Measurements from ENCODE around the gene USE1.

Gene USE1

DNA sequence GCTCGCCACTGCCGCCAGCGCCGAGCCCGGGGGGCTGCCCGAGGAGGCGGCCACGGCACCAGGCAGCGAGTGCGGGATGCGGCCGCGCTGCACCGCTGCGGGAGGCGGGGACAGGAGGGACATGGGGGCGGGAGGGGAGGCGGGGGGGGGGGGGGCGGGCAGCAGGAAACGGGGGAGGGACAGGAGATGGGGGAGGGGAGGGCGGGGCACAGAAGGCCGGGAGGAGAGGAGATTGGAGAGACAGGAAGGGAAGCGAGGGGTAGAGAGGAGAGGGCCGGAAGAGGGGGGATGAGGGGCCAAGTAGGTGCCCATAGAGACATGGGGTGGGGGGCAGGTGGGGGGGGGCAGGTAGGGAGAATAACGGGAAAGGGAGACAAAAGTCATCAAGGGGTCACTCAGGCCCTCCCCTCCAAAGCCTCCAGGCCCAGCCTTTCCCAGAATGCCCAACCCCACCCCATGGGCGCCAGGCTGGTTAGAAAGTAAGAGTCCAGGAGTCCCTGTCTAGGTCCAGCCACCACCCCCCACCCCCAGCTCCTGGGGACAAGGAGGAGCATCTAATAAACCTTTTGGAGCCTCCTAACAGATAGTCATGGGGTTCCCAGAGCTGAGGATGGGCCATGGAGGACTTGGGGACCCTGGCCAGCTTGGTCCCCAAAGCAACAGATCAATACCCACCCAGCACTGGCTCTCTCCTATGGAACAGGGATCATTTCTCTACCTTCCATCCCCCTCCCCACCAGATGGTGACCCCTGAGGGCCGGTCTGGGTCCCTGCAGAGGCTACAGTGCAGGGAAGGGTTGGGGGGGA, 21.0 kb downstream of the USE1 start:
- H3K4me3 ChIP-seq (ENCODE audit: low read length, poor library complexity, severe bottlenecking): peak overlapping the region; percentile 79
- H3F3A ChIP-seq (ENCODE audit: low read depth): no peaks in the 10 kb centered on the region
- H3K36me3 ChIP-seq (ENCODE audit: insufficient read depth, low read length): peaks cover 11% of the 10 kb centered on the region; the same call in 1 of the 2 replicates
- H3K4me2 ChIP-seq (ENCODE audit: low read depth, low read length, poor library complexity, severe bottlenecking): peak overlapping the region; percentile 89
- peaks cover 39% of the 10 kb centered on the region for H3K79me2 ChIP-seq (ENCODE audit: insufficient read depth, low read length)
- no peaks in the 10 kb centered on the region for H3K9me3 ChIP-seq (ENCODE audit: insufficient read depth, low read depth, low read length)
- peak overlapping the region; percentile 80 for H3K9ac ChIP-seq (ENCODE audit: low read depth, low read length, poor library complexity, severe bottlenecking)
- H3K4me1 ChIP-seq (ENCODE audit: insufficient read depth, low read length, poor library complexity, severe bottlenecking): peaks cover 23% of the 10 kb centered on the region
- TF ChIP-seq EZH2phosphoT487 (IDR thresholded peaks at IDR 0.05; ENCODE audit: borderline replicate concordance): no peak
- no peaks in the 10 kb centered on the region for H3K9me2 ChIP-seq (replicated peaks; ENCODE audit: low read depth, low read length)
- peaks cover 7% of the 10 kb centered on the region for H4K20me1 ChIP-seq (ENCODE audit: insufficient read depth, low read length, poor library complexity, severe bottlenecking)
- peak overlapping the region; percentile 72; the same call in 1 of the 2 replicates for H2AFZ ChIP-seq (ENCODE audit: low read length)
- H3K27me3 ChIP-seq (ENCODE audit: insufficient read depth, low read length, poor library complexity, severe bottlenecking): no peaks in the 10 kb centered on the region

DNA sequence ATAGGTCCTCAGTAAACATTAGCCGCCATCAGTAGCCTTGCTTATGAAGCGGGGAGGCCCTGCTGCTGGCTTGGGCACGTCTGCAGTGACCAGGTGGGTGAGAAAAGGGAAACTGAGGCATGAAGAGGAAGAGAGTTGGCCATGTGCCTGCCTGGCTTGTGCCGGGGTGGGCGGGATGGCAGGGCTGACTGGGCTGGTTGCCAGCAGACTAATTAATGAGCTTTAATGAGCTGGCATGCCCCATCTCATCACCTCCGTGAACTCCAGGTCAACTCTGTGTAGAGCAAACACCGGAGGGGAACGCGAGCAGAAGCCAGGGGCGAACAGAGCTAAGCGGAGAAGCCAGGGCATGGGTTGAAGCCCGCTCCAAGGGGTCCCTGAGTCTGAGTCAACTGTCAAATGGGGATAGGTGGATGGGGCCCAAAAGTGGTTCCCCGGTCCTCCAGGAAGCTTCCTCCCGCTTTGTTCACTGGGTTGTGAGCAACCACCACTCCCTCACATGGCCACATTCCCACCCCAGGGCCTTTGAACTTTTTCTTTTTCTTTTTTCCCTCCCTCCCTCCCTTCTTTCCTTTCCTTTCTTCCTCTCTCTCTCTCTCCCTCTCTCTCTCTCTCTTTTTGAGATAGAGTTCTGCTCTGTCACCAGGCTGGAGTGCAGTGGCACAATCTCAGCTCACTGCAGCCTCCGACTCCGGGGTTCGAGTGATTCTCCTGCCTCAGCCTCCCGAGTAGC, 21.8 kb downstream of the USE1 start:
- no peak overlapping the region for H2AFZ ChIP-seq (ENCODE audit: low read length)
- no peaks in the 10 kb centered on the region for H3F3A ChIP-seq (ENCODE audit: low read depth)
- H3K9me2 ChIP-seq (replicated peaks; ENCODE audit: low read depth, low read length): no peaks in the 10 kb centered on the region
- H3K4me1 ChIP-seq (ENCODE audit: insufficient read depth, low read length, poor library complexity, severe bottlenecking): peaks cover 26% of the 10 kb centered on the region
- H4K20me1 ChIP-seq (ENCODE audit: insufficient read depth, low read length, poor library complexity, severe bottlenecking): peaks cover 6% of the 10 kb centered on the region
- no peaks in the 10 kb centered on the region for H3K9me3 ChIP-seq (ENCODE audit: insufficient read depth, low read depth, low read length)
- peaks cover 42% of the 10 kb centered on the region for H3K79me2 ChIP-seq (ENCODE audit: insufficient read depth, low read length)
- H3K4me3 ChIP-seq (ENCODE audit: low read length, poor library complexity, severe bottlenecking): peak overlapping the region; percentile 67
- peak overlapping the region; percentile 73 for H3K4me2 ChIP-seq (ENCODE audit: low read depth, low read length, poor library complexity, severe bottlenecking)
- peaks cover 7% of the 10 kb centered on the region; the same call in 1 of the 2 replicates for H3K36me3 ChIP-seq (ENCODE audit: insufficient read depth, low read length)
- peak overlapping the region; percentile 55 for H3K9ac ChIP-seq (ENCODE audit: low read depth, low read length, poor library complexity, severe bottlenecking)
- TF ChIP-seq, protein P1, sequence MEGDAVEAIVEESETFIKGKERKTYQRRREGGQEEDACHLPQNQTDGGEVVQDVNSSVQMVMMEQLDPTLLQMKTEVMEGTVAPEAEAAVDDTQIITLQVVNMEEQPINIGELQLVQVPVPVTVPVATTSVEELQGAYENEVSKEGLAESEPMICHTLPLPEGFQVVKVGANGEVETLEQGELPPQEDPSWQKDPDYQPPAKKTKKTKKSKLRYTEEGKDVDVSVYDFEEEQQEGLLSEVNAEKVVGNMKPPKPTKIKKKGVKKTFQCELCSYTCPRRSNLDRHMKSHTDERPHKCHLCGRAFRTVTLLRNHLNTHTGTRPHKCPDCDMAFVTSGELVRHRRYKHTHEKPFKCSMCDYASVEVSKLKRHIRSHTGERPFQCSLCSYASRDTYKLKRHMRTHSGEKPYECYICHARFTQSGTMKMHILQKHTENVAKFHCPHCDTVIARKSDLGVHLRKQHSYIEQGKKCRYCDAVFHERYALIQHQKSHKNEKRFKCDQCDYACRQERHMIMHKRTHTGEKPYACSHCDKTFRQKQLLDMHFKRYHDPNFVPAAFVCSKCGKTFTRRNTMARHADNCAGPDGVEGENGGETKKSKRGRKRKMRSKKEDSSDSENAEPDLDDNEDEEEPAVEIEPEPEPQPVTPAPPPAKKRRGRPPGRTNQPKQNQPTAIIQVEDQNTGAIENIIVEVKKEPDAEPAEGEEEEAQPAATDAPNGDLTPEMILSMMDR (conservative IDR thresholded peaks at IDR 0.05; ENCODE audit: low read length): no peak
- no peak for TF ChIP-seq EZH2phosphoT487 (IDR thresholded peaks at IDR 0.05; ENCODE audit: borderline replicate concordance)
- H3K27me3 ChIP-seq (ENCODE audit: insufficient read depth, low read length, poor library complexity, severe bottlenecking): no peaks in the 10 kb centered on the region

DNA sequence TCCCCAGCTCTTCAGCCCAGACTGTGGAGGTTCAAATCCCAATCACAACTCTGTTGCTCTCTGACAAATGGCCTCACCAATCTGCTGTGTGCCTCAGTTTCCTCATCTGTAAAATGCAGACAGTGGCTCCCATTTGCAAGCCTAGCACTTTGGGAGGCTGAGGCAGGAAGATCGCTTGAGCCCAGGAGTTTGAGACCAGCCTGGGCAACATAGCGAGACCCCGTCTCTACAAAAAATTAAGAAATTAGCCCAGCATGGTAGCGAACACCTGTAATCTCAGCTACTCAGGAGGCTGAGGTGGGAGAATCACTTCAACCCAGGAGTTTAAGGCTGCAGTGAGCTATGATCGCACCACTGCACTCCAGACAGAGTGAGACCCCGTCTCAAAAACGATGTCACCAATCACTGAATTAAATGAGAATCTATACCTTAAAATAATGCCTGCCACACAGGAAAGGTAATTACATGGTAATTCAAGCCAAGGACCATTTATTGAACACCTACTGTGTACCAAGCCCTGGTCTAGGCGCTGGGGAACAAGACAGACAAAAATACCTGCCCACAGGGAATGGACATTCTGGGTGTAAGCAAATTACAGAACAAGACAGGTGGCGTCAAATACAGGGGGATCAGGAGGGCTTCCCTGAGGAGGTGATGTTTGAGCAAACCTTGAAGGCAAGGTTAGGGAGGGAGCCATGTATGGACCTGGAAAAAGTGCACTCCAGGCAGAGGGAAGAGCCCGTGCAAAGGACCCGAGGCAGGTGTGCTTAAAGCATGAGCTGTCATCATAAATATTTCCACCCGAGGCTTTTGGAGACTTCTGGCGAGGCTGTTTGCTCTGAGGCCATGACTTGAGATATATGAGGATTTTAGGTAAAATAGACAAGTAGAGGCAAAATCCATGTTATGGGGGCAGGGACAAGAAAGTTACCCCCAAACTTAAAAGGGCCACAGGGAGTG, 22.9 kb downstream of the USE1 start:
- no peak overlapping the region for H3K4me3 ChIP-seq (ENCODE audit: low read length, poor library complexity, severe bottlenecking)
- H3K36me3 ChIP-seq (ENCODE audit: insufficient read depth, low read length): peaks cover 4% of the 10 kb centered on the region; the same call in 1 of the 2 replicates
- no peak overlapping the region for H3K4me2 ChIP-seq (ENCODE audit: low read depth, low read length, poor library complexity, severe bottlenecking)
- no peak overlapping the region for H2AFZ ChIP-seq (ENCODE audit: low read length)
- H3K4me1 ChIP-seq (ENCODE audit: insufficient read depth, low read length, poor library complexity, severe bottlenecking): peaks cover 32% of the 10 kb centered on the region
- no peaks in the 10 kb centered on the region for H3F3A ChIP-seq (ENCODE audit: low read depth)
- no peaks in the 10 kb centered on the region for H3K9me2 ChIP-seq (replicated peaks; ENCODE audit: low read depth, low read length)
- H3K79me2 ChIP-seq (ENCODE audit: insufficient read depth, low read length): peaks cover 46% of the 10 kb centered on the region
- no peak for TF ChIP-seq EZH2phosphoT487 (IDR thresholded peaks at IDR 0.05; ENCODE audit: borderline replicate concordance)
- TF ChIP-seq, protein P1 (conservative IDR thresholded peaks at IDR 0.05; ENCODE audit: low read length): no peak
- H3K9ac ChIP-seq (ENCODE audit: low read depth, low read length, poor library complexity, severe bottlenecking): no peak overlapping the region
- no peaks in the 10 kb centered on the region for H3K27me3 ChIP-seq (ENCODE audit: insufficient read depth, low read length, poor library complexity, severe bottlenecking)
- H3K9me3 ChIP-seq (ENCODE audit: insufficient read depth, low read depth, low read length): no peaks in the 10 kb centered on the region
- H4K20me1 ChIP-seq (ENCODE audit: insufficient read depth, low read length, poor library complexity, severe bottlenecking): peaks cover 12% of the 10 kb centered on the region
